ENCODE results near the gene NCOA3.
A peak's percentile ranks its signal among the peaks of the same experiment; 100 is the strongest.

NCOA3 gene

GRCh38 chr20:47515843-47516242 is 14.2 kb downstream of the NCOA3 start:
- no peak overlapping the region for H3K4me3 ChIP-seq (ENCODE audit: low read depth, low read length)
- DNase-seq (ENCODE audit: low read depth), result no peak
- no peak for TF ChIP-seq CTCF (IDR thresholded peaks at IDR 0.05; ENCODE audit: low read depth, low read length, missing control alignments)

GRCh38 chr20:47521059-47521808 is 19.5 kb downstream of the NCOA3 start:
- TF ChIP-seq CTCF (IDR thresholded peaks at IDR 0.05; ENCODE audit: low read depth, low read length, missing control alignments), result peak; percentile 5
- DNase-seq (ENCODE audit: low read depth), result no peak
- H3K4me3 ChIP-seq (ENCODE audit: low read depth, low read length), result no peak overlapping the region

- DNase-seq (ENCODE audit: low read depth), result no peak
- TF ChIP-seq CTCF (IDR thresholded peaks at IDR 0.05; ENCODE audit: low read depth, low read length, missing control alignments), result no peak
- no peak overlapping the region for H3K4me3 ChIP-seq (ENCODE audit: low read depth, low read length)
These were observed 22.5 kb downstream of the NCOA3 start for GRCh38 chr20:47524015-47524784.

GRCh38 chr20:47527004-47527800 is 25.5 kb downstream of the NCOA3 start:
- no peak overlapping the region for H3K4me3 ChIP-seq (ENCODE audit: low read depth, low read length)
- no peak for DNase-seq (ENCODE audit: low read depth)
- no peak for TF ChIP-seq CTCF (IDR thresholded peaks at IDR 0.05; ENCODE audit: low read depth, low read length, missing control alignments)

GRCh38 chr20:47529840-47530239 is 28.2 kb downstream of the NCOA3 start:
- no peak for TF ChIP-seq CTCF (IDR thresholded peaks at IDR 0.05; ENCODE audit: low read depth, low read length, missing control alignments)

GRCh38 chr20:47531458-47531857 is 29.8 kb downstream of the NCOA3 start:
- H3K4me3 ChIP-seq (ENCODE audit: low read depth, low read length), result no peak overlapping the region
- no peak for TF ChIP-seq CTCF (IDR thresholded peaks at IDR 0.05; ENCODE audit: low read depth, low read length, missing control alignments)
- DNase-seq (ENCODE audit: low read depth), result no peak

More at GRCh38 chr20:47529840-47530239, 28.2 kb downstream of the NCOA3 start:
- DNase-seq (ENCODE audit: low read depth), result no peak
- H3K4me3 ChIP-seq (ENCODE audit: low read depth, low read length), result no peak overlapping the region

Measured in GM12864 (cell line).